D721Med (cell line): ENCODE results near the gene HYDIN.

Experiments
- DNase-seq: peaks from one replicate; pipeline ENCODE4 v3.0.0; 2011; ENCODE audit warnings: low spot score; ENCODE audit not compliant: insufficient read length
- FAIRE-seq: peaks from 2 replicates; lab custom pipeline; 2011; peaks lifted over from hg19 to GRCh38; lab: Jason Lieb, UNC
- CTCF ChIP-seq: IDR thresholded peaks from 2 replicates; pipeline ENCODE4 v1.5.1; 2012; ENCODE audit warnings: mild to moderate bottlenecking, control low read depth; ENCODE audit not compliant: insufficient read depth; ENCODE audit errors: missing control alignments

The HYDIN gene

DNA sequence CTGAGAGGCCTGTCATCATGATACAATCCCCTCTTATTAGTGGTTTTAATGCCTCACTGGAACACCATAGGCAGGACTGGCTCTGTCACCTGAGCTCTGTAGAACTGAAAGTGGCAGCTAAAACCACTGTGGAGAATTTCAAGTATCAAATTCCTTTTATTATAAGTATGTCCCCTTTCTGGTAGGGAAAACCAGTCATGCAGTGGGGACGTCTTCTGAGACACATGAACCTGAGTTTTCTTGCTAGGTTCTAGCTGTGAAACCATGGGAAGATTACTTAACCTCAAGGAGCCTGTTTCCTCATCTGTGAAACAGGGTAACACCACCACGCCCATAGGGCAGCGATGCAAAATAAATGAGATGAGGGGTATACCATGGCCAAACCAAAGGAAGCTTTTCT lies 434.2 kb downstream of the HYDIN start:
- no peak for DNase-seq
- FAIRE-seq, result no peak
- TF ChIP-seq CTCF, result no peak

DNA sequence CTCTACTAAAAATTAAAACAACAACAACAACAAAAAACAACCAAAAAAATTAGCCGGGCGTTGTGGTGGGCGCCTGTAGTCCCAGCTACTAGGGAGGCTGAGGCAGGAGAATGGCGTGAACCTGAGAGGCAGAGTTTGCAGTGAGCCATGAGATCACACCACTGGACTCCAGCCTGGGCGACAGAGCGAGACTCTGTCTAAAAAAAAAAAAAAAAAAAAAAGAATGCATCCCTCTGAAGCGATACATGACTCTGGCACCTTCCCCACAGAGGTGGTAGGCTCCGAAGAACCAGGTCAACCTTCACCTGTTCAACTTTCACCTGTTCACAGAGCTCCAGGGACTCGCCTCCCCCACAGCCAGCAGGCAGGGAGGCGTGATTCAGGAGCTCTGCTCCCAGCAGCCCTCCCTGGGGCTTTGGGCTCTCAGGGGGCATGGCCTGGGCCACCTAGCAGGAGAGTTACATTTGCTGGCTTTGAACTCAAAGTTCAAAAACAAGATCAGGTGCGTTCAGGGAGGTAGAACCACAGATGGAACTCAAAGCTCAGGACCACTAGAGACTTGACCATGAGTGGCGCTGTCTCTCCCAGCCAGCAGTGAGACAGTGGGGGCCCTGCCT lies 435.1 kb downstream of the HYDIN start:
- FAIRE-seq, result no peak
- no peak for TF ChIP-seq CTCF

DNA sequence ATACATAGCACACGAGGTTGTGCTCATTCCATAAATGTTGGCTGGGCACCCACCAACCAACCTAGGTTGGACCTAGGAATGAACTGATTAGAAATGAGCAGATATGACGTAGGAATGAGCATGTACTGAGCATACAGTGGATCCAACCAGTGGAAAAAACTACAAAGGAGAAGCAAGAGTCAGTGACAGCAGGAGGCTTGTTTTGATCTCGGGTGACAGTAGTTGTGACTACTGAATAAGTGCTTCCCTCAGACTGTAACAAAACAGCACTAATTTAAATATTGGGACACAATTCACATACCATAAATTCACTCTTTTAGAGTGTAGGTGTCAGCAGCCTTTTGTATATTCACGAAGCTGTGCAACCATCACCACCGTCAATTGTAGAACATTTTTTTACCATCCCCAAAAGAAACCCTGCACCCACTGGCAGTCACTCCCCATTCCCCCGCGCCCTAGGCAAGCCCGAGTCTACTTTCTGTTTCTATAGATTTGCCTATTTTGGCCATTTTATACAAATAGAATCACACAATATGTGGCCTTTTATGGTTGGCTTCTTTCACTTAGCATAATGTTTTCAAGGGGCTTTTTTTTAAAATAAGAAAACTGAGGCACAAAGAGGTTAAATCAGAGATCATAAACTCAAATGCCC lies 436.5 kb downstream of the HYDIN start:
- TF ChIP-seq CTCF, result no peak
- DNase-seq, result no peak
- no peak for FAIRE-seq

More for the DNA sequence above, 435.1 kb downstream of the HYDIN start:
- DNase-seq, result no peak

DNA sequence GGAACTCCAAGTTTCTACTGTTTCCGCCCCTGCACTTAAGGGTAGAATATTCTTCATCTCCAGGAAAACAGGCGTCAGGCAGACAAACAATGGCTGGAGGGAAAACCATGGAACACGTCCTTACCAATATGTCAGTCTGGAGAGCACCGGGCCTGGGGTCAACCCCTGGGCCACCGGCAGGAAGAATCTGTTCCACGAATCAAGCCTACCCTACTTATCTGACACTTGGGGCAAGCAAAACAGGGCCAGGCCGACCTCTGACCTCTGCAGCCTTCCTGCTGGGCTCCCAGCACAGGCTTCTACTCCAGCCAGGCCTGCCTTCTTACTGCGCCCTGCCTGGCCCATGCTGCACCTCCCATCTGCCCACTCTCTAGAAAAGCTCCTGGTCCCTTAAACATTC lies 439.7 kb downstream of the HYDIN start:
- TF ChIP-seq CTCF, result no peak
- no peak for FAIRE-seq
- no peak for DNase-seq

DNA sequence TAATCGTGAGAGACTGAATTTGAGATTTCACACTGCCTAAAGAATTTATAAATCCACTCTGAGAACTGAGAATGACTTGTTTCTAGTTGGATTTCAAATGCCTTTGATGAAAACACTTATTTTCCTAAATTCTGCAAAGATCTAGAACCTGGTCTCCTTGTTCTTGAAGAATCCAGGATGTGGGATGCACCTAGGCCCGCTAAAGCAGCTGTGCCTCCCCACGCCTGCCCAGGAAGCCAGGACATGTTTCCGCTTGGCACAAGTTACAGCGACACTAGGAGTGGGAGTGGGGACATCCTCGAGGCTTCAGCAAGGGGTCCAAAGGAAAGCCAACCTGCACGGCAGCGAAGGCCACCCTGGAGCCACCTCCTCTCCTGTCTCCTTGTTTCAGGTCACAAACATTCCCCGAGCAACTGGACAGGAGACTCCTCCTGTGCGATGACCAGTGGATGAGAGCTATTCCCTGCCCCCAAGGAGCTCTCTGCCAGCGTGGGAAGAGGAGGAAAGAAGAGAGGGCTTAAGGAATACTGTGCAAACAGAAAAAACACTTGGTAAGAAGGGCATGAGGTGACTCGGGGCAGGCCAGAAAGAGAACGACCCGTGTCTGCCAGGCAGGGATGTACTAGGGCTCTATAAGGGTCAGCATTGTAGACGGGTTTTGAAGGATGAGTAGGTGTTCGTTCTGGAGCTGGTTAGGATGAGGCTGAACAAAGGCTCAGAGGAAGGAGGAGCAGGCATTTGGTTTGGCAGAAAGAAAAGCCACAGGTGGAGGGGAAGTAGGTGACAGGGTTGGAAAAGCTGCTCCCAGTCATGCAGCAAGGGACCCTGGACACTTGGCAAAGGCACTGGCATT lies 440.7 kb downstream of the HYDIN start:
- FAIRE-seq, result no peak
- TF ChIP-seq CTCF, result no peak
- no peak for DNase-seq

- TF ChIP-seq CTCF, result no peak
- FAIRE-seq (no peak), DNase-seq (no peak)
Measured at GRCh38 chr16:70788668-70789594, 441.6 kb downstream of the HYDIN start.
